AG09309 (cell line): ENCODE data around the gene BANK1.

ENCODE experiments used
- DNase-seq: peaks from one replicate; pipeline ENCODE4 v3.0.0-alpha.2; 2010; ENCODE audit warnings: low read depth
- H3K4me3 ChIP-seq: 2 replicates; pipeline ENCODE4 v1.5.1; 2011; ENCODE audit warnings: mild to moderate bottlenecking, low read depth, low read length, moderate library complexity; ENCODE audit not compliant: control insufficient read depth
- TF ChIP-seq, protein P1 (sequence below): IDR thresholded peaks from 2 replicates; pipeline ENCODE4 v1.5.1; 2011; ENCODE audit warnings: mild to moderate bottlenecking, low read depth, low read length, inconsistent platforms; ENCODE audit not compliant: insufficient read depth, control insufficient read depth; ENCODE audit errors: missing control alignments

BANK1 gene

DNA sequence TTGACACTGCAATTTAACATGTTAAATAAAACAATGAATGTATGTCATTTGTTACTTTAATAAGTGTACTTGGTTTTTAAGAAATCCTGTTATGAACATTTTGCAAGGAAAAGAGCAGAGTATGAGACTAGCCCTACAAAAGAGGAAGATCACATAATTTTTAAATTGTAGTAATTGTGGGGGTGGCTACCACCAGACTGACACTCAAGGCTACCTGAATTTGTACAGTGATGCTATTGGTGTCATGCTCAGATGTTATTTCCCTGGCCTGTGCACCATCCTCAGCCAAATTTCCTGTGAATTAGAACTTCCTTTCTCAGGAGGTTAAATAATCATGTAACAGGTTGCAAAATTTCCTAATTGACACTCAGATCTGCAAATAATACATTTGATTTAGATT lies 157.5 kb downstream of the BANK1 start:
- TF ChIP-seq, protein P1, sequence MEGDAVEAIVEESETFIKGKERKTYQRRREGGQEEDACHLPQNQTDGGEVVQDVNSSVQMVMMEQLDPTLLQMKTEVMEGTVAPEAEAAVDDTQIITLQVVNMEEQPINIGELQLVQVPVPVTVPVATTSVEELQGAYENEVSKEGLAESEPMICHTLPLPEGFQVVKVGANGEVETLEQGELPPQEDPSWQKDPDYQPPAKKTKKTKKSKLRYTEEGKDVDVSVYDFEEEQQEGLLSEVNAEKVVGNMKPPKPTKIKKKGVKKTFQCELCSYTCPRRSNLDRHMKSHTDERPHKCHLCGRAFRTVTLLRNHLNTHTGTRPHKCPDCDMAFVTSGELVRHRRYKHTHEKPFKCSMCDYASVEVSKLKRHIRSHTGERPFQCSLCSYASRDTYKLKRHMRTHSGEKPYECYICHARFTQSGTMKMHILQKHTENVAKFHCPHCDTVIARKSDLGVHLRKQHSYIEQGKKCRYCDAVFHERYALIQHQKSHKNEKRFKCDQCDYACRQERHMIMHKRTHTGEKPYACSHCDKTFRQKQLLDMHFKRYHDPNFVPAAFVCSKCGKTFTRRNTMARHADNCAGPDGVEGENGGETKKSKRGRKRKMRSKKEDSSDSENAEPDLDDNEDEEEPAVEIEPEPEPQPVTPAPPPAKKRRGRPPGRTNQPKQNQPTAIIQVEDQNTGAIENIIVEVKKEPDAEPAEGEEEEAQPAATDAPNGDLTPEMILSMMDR: no peak
- H3K4me3 ChIP-seq: no peak overlapping the region
- no peak for DNase-seq

- TF ChIP-seq, protein P1: no peak
- no peak for DNase-seq
- H3K4me3 ChIP-seq: no peak overlapping the region
Observed at GRCh38 chr4:101948951-101949350, 158.4 kb downstream of the BANK1 start.

DNA sequence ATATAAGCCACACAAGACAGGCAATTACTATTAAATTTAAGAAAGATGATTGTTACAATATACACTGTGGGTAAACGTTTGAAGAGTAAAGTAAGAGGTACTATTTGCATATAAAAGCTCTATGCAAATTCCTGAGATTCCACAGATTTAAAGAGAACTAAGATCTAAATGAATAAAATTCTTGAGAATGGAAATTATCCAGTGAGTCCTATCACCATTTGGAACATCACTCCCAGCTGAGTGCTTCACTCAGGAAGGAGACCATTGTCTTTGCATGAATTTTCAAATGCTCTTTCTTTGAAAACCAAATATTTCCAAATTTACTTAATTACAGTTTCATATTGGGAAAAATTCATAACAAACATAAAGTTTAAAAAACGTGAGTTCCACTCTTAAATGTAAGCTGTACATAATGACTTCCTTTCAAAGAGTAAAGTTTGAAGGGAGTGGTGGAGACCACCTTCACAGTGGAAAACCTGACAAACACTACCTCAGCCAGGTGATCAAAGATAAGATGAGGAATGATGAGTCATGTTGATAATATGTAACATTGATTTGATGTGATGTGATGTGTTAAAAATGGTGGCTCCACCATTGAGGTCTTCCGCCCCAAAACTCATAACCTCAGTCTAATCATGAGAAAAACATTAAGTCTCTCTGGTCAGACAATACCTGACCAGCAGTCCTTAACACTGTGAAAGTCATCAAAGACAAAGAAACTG lies 159.9 kb downstream of the BANK1 start:
- DNase-seq: no peak
- TF ChIP-seq, protein P1: no peak
- H3K4me3 ChIP-seq: no peak overlapping the region

DNA sequence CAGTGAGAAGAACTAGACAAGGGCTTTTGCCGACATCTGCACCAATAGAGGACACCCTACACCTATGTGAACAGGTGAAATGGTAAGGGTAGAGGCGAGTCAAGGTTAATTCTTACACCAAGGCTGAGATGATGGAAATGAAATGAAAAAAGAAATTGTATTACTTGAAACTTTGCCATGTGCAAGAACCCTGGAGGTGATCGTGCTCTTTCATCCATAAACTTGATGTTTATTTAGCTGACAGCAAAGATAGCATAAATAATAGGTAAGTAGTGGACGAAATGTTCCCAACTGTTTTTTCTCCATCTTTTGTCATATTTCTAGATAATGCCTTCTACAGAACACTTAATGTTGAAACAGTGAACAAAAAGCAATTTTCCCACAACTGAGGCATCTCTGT lies 162.5 kb downstream of the BANK1 start:
- no peak overlapping the region for H3K4me3 ChIP-seq
- DNase-seq: no peak
- TF ChIP-seq, protein P1: no peak

GRCh38 chr4:101953949-101954348 lies 163.4 kb downstream of the BANK1 start:
- TF ChIP-seq, protein P1: no peak
- DNase-seq: no peak
- H3K4me3 ChIP-seq: no peak overlapping the region

GRCh38 chr4:101954351-101954750 lies 163.8 kb downstream of the BANK1 start:
- DNase-seq: no peak
- TF ChIP-seq, protein P1: no peak
- H3K4me3 ChIP-seq: no peak overlapping the region
